HCT116 (cell line): Measurements from ENCODE around the gene SYNDIG1. TPM values are rescaled to one million over a fixed set of nuclear protein-coding genes. Genes with fewer than 3 reads are reported as not detected.

Source experiments
- ATAC-seq: fragments of 200-7000 bp; cut with Tn5 transposase; 2 replicates; pipeline ENCODE4 v1.9.1; 2020; ENCODE audit warnings: mild to moderate bottlenecking, moderate library complexity
- BruUV-seq: library from RNA; stranded (reverse); fragments of 400-500 nt; replicated peaks from 2 replicates; lab custom pipeline; 2021; lab: Mats Ljungman, UMichigan
- CTCF ChIA-PET: fragments of 300-600 bp; sonication (Branson Sonifier 250); formaldehyde crosslinking; loops from one replicate; lab custom pipeline; 2021; ENCODE audit warnings: antibody characterized with exemption; lab: Charles Lee
- POLR2A ChIA-PET: fragments of 300-600, 350-600 bp; sonication (Branson Sonifier 250); formaldehyde crosslinking; loops from one replicate; lab custom pipeline; 2021; ENCODE audit warnings: antibody characterized with exemption; lab: Charles Lee
- RAD21 ChIA-PET, 2 experiments: fragments of 300-600 bp; sonication (Branson Sonifier 250); formaldehyde crosslinking; loops; one replicate each; lab custom pipeline; 2023; ENCODE audit warnings: low total read pairs in 2 of 2; ENCODE audit not compliant: uncharacterized antibody in 2 of 2, unreplicated experiment in 2 of 2, low non-redundant PET in 1 of 2; lab: Charles Lee
- DNase-seq: peaks from one replicate; pipeline ENCODE4 v3.0.0-alpha.2; 2010; ENCODE audit warnings: low read depth, low spot score
- H2AFZ ChIP-seq: fragments of 200-600 bp; shearing (Covaris generic), sonication (generic); 2 replicates; pipeline ENCODE4 v1.6.1; 2017; ENCODE audit warnings: low read depth, mixed run types, mixed read lengths, antibody characterized with exemption, low read length; ENCODE audit not compliant: poor library complexity, severe bottlenecking
- H3K27ac ChIP-seq: 2 replicates; pipeline ENCODE4 v1.5.1; 2012; ENCODE audit warnings: low read depth, low read length
- H3K27me3 ChIP-seq: fragments of 200-600 bp; sonication (generic); 2 replicates; pipeline ENCODE4 v1.6.1; 2016; ENCODE audit warnings: mixed run types, low read length, mixed read lengths; ENCODE audit not compliant: insufficient read depth
- H3K36me3 ChIP-seq, 2 experiments: fragments of 200-500 bp in 1 of 2; fragments of 200-600 bp in 1 of 2; sonication (Bioruptor generic) in 1 of 2; sonication (generic) in 1 of 2; 2 replicates each; pipeline versions ENCODE4 v1.5.1 to v1.6.1; 2014 to 2016; ENCODE audit warnings: low read length in 2 of 2, inconsistent platforms in 1 of 2, mixed read lengths in 1 of 2, mixed run types in 1 of 2; ENCODE audit not compliant: insufficient read depth in 2 of 2, control insufficient read depth in 1 of 2
- H3K4me1 ChIP-seq, 2 experiments: fragments of 200-600 bp in 1 of 2; sonication (generic) in 1 of 2; 2 replicates each; pipeline versions ENCODE4 v1.5.1 to v1.6.1; 2012 to 2017; ENCODE audit warnings: low read length in 2 of 2, inconsistent platforms in 1 of 2, mild to moderate bottlenecking in 1 of 2, mixed read lengths in 1 of 2, mixed run types in 1 of 2, moderate library complexity in 1 of 2; ENCODE audit not compliant: insufficient read depth in 2 of 2, control insufficient read depth in 1 of 2
- H3K4me2 ChIP-seq: fragments of 200-600 bp; sonication (generic); 2 replicates; pipeline ENCODE4 v1.6.1; 2017; ENCODE audit warnings: mixed run types, low read length, mixed read lengths
- H3K4me3 ChIP-seq, 2 experiments: fragments of 200-600 bp in 1 of 2; sonication (generic) in 1 of 2; replicated peaks in 1 of 2; 2 replicates each; pipeline ENCODE4 v1.5.1; 2011 to 2016; ENCODE audit warnings: low read length in 2 of 2, control low read depth in 1 of 2, low read depth in 1 of 2, mild to moderate bottlenecking in 1 of 2, mixed read lengths in 1 of 2, mixed run types in 1 of 2
- H3K79me2 ChIP-seq: fragments of 200-600 bp; sonication (generic); 2 replicates; pipeline ENCODE4 v1.6.1; 2017; ENCODE audit warnings: mild to moderate bottlenecking, mixed run types, low read length, moderate library complexity, mixed read lengths; ENCODE audit not compliant: insufficient read depth
- H3K9ac ChIP-seq: fragments of 200-600 bp; sonication (generic); 2 replicates; pipeline ENCODE4 v1.6.1; 2016; ENCODE audit warnings: low read length, mixed read lengths
- H3K9me2 ChIP-seq: fragments of 200-600 bp; sonication (generic), shearing (Covaris generic); 2 replicates; pipeline ENCODE4 v1.6.1; 2017; ENCODE audit warnings: mixed run types, mild to moderate bottlenecking, moderate library complexity; ENCODE audit not compliant: insufficient read depth
- H3K9me3 ChIP-seq, 2 experiments: fragments of 200-500 bp in 1 of 2; fragments of 200-600 bp in 1 of 2; sonication (Bioruptor generic) in 1 of 2; sonication (generic) in 1 of 2; 2 replicates each; pipeline ENCODE4 v1.6.1; 2014 to 2017; ENCODE audit warnings: low read length in 2 of 2, mixed read lengths in 2 of 2, inconsistent platforms in 1 of 2, low read depth in 1 of 2, mild to moderate bottlenecking in 1 of 2, mixed run types in 1 of 2, moderate library complexity in 1 of 2; ENCODE audit not compliant: control insufficient read depth in 1 of 2, insufficient read depth in 1 of 2
- H4K20me1 ChIP-seq: fragments of 200-600 bp; sonication (generic), shearing (Covaris generic); 2 replicates; pipeline ENCODE4 v1.6.1; 2017; ENCODE audit warnings: mixed run types, mild to moderate bottlenecking, moderate library complexity; ENCODE audit not compliant: insufficient read depth
- CBX3 ChIP-seq: IDR thresholded peaks from 2 replicates; pipeline ENCODE4 v1.6.1; 2012; ENCODE audit warnings: low read depth
- REST ChIP-seq: IDR thresholded peaks from 2 replicates; pipeline ENCODE4 v1.6.1; 2012; ENCODE audit warnings: low read depth
- SIN3A ChIP-seq: IDR thresholded peaks from 2 replicates; pipeline ENCODE4 v1.6.1; 2012; ENCODE audit warnings: low read depth
- ZBTB33 ChIP-seq: IDR thresholded peaks from 2 replicates; pipeline ENCODE4 v1.6.1; 2011; ENCODE audit warnings: mild to moderate bottlenecking, low read length, moderate library complexity; ENCODE audit not compliant: insufficient replicate concordance; ENCODE audit errors: extremely low read depth
- ZFX ChIP-seq: fragments of 450-650 bp; IDR thresholded peaks from 2 replicates; pipeline ENCODE4 v1.6.1; 2017
- intact Hi-C: fragments of 100-400 bp; cut with micrococcal nuclease; formaldehyde crosslinking; loops from 2 replicates; pipeline ENCODE4 v1.10.0; 2022
- total RNA-seq: library from RNA; stranded (reverse); gene quantifications from one replicate; pipeline ENCODE4 v1.2.1, GENCODE V29; 2021; ENCODE audit not compliant: unreplicated experiment

SYNDIG1 gene
- total RNA-seq, 1 experiment from 2014 or later, result not detected

DNA sequence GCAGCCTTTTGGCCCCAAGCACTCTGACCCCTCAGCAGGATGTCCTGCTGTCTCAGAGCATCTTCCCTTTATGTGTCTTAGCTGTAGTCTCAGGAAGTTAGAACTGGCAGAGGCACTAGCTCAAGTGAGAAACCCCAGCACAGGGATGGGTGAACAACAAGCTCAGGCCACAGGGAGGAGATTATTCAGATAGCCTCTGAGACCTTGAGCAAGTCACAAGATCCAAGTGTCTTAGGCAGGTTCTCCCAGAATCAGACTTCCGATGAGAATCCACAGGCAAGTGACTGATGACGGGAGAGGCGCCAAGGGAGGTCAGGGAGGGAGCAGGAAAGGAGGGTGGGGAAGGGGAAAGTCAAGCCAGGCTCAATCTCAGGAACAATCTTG lies 13.0 kb upstream of the SYNDIG1 start:
- no TSS peak for BruUV-seq
- no peak for ATAC-seq
- H3K9ac ChIP-seq, result no peak overlapping the region
- H3K79me2 ChIP-seq, result no peaks in the 10 kb centered on the region
- CTCF ChIA-PET, result no interaction called here
- peaks cover 11% of the 10 kb centered on the region for H3K27me3 ChIP-seq
- RAD21 ChIA-PET, result no interaction called here
- POLR2A ChIA-PET, result no interaction called here
- intact Hi-C loops, result no loop called here
- no peaks in the 10 kb centered on the region for H3K36me3 ChIP-seq
- H3K9me3 ChIP-seq, result no peaks in the 10 kb centered on the region
- no peak for DNase-seq
- H2AFZ ChIP-seq, result no peak overlapping the region
- TF ChIP-seq ZBTB33 (no peak), REST (no peak), SIN3A (no peak), CBX3 (no peak), ZFX (no peak)
- H4K20me1 ChIP-seq, result no peaks in the 10 kb centered on the region
- H3K4me2 ChIP-seq, result no peak overlapping the region
- H3K4me1 ChIP-seq, result no peaks in the 10 kb centered on the region
- H3K27ac ChIP-seq, result no peak overlapping the region
- H3K9me2 ChIP-seq, result no peaks in the 10 kb centered on the region
- H3K4me3 ChIP-seq, result no peak overlapping the region
